Measurements from ENCODE around the gene KMT2A.
A peak's percentile ranks its signal among the peaks of the same experiment; 100 is the strongest.

Gene KMT2A

DNA sequence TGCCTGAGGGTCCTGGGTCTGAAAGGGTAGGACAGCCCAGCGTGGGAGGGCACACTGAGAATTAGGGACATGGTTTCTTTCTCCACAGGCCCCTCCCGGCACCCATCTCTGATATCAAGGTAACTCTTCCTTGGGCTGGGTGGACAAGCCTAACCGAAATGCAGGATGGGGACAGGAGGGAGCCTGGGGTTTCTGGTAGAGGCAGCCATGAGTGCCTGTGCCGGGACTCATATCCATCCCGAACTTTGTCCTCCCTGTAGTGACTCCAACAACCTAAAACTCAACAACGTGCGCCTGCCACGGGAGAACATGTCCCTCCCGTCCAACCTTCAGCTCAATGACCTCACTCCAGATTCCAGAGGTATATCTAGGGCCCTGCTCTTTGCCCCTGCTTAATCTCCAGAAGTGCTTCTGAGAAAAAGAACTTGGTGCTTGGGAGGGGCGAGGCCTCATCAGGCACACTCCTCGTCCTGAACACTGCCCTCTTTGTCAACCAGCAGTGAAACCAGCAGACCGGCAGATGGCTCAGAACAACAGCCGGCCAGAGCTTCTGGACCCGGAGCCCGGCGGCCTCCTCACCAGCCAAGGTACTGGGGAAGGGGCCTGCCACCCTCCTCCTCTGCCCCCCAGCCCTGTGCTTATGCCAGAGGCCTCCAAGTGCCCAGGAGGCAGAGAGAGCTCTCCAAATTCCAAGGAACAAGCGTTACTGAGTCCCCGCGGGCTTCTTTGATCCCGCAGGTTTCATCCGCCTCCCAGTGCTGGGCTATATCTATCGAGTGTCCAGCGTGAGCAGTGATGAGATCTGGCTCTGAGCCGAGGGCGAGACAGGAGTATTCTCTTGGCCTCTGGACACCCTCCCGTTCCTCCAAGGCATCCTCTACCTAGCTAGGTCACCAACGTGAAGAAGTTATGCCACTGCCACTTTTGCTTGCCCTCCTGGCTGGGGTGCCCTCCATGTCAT lies 97.8 kb downstream of the KMT2A start:
- TF ChIP-seq, protein P1, sequence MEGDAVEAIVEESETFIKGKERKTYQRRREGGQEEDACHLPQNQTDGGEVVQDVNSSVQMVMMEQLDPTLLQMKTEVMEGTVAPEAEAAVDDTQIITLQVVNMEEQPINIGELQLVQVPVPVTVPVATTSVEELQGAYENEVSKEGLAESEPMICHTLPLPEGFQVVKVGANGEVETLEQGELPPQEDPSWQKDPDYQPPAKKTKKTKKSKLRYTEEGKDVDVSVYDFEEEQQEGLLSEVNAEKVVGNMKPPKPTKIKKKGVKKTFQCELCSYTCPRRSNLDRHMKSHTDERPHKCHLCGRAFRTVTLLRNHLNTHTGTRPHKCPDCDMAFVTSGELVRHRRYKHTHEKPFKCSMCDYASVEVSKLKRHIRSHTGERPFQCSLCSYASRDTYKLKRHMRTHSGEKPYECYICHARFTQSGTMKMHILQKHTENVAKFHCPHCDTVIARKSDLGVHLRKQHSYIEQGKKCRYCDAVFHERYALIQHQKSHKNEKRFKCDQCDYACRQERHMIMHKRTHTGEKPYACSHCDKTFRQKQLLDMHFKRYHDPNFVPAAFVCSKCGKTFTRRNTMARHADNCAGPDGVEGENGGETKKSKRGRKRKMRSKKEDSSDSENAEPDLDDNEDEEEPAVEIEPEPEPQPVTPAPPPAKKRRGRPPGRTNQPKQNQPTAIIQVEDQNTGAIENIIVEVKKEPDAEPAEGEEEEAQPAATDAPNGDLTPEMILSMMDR (conservative IDR thresholded peaks at IDR 0.05; ENCODE audit: low read depth, low read length), result no peak
- no peak overlapping the region for H3K4me3 ChIP-seq (ENCODE audit: low read depth, low read length)
- DNase-seq (ENCODE audit: low read depth), result no peak

DNA sequence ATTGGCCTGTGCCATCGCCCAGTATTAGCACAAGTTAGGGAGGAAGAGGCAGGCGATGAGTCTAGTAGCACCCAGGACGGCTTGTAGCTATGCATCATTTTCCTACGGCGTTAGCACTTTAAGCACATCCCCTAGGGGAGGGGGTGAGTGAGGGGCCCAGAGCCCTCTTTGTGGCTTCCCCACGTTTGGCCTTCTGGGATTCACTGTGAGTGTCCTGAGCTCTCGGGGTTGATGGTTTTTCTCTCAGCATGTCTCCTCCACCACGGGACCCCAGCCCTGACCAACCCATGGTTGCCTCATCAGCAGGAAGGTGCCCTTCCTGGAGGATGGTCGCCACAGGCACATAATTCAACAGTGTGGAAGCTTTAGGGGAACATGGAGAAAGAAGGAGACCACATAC lies 99.0 kb downstream of the KMT2A start:
- H3K4me3 ChIP-seq (ENCODE audit: low read depth, low read length), result no peak overlapping the region
- no peak for DNase-seq (ENCODE audit: low read depth)
- TF ChIP-seq, protein P1 (conservative IDR thresholded peaks at IDR 0.05; ENCODE audit: low read depth, low read length), result no peak

DNA sequence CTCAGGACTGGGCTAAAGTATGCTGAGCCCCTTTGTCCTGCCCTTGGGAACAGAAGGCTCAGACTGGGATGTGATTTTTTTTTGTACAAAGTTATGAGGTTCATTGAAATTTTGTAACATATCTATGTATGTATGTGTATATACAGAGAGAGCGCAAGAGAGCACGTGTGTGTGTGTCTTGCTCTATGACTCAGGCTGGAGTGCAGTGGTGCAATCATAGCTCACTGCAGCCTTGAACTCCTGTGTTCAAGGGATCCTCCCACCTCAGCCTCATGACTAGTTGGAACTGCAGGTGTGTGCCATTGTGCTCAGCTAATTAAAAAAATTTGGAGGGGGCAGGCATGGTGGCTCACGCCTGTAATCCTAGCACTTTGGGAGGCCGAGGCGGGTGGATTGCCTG lies 100.4 kb downstream of the KMT2A start:
- DNase-seq (ENCODE audit: low read depth), result peak; percentile 42
- TF ChIP-seq, protein P1 (conservative IDR thresholded peaks at IDR 0.05; ENCODE audit: low read depth, low read length), result no peak
- H3K4me3 ChIP-seq (ENCODE audit: low read depth, low read length), result no peak overlapping the region

DNA sequence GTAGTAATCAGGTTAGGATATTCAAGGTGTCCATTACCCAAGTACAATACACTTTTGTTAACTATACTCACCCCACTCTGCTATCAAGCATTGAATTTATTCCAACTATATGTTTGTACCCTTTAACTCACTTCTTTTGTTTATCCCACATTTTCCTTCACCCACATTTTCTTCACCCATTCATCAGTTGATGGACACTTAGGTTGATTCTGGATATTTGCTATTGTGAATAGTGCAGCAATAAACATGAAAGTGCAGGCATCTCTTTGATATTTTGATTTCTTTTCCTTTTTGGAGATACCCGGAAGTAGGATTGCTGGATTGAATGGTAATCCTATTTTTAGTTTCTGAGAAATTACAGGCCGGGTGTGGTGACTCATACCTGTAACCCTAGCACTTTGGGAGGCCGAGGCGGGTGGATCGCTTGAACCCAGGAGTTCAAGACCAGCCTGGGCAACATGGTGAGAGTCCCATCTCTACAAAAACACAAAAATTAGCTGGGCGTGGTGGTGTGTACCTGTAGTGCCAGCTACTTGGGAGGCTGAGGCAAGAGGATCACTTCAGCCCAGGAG lies 101.2 kb downstream of the KMT2A start:
- TF ChIP-seq, protein P1 (conservative IDR thresholded peaks at IDR 0.05; ENCODE audit: low read depth, low read length), result no peak
- DNase-seq (ENCODE audit: low read depth), result no peak
- no peak overlapping the region for H3K4me3 ChIP-seq (ENCODE audit: low read depth, low read length)

DNA sequence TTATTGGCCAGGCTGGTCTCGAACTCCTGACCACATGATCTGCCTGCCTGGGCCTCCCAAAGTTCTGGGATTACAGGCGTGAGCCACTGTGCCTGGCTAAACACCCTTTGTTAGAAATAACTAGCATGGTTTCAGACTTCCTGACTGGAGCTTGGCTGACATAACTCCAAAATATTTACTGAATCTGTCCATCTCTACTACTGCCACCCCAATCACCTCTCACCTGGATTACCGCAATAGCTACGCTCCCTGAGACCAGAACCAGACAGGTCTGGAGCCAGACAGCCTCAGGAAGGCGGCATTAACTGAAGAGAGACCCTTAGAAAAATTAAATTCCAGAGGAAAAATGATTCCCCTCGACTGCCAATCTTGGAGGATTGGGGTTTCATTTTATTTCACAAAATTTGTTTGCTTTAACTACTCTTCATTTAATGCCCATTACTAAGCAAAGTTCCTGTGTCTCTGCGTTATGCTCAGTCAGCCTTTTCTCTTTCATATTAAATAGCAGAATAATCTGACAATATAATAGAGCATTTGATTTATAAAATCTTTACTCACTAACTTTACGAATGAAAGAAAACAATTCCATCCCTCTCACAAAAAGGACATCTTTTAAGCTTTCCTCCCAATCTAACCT lies 107.8 kb downstream of the KMT2A start:
- no peak for DNase-seq (ENCODE audit: low read depth)
- TF ChIP-seq, protein P1 (conservative IDR thresholded peaks at IDR 0.05; ENCODE audit: low read depth, low read length), result no peak
- H3K4me3 ChIP-seq (ENCODE audit: low read depth, low read length), result no peak overlapping the region

DNA sequence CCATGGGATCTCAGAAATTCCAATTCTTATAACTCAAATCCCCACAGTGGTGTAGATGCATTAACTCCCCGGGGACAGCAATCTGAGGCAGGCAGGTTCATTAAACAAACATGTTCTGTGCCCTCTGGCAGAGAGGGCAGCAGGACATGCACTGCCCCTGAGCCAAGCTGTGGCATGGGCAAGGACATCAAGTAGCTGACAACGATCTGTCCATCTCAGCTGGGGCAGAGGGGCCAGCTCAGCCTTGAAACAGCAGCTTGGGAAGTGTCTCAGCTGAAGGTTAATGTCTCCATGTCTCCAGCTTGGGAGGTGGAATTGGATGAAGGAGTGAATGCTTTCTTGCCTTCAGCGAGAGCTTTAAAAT lies 108.3 kb downstream of the KMT2A start:
- TF ChIP-seq, protein P1 (conservative IDR thresholded peaks at IDR 0.05; ENCODE audit: low read depth, low read length), result no peak
- no peak for DNase-seq (ENCODE audit: low read depth)
- H3K4me3 ChIP-seq (ENCODE audit: low read depth, low read length), result no peak overlapping the region

Data from choroid plexus epithelial cell (primary cell).